Putamen (tissue), 1 donor: ENCODE results near the gene BMP8B.
A peak's percentile ranks its signal among the peaks of the same experiment; 100 is the strongest.
"Not testable (repeated sequence)": the region's sequence is repeated elsewhere in the genome, so short reads cannot be mapped to it uniquely, and the experiment has no call there.

Source experiments
- DNase-seq: peaks from one replicate; pipeline ENCODE4 v3.0.0-alpha.2; 2016; ENCODE audit warnings: low spot score

The BMP8B gene, protein sequence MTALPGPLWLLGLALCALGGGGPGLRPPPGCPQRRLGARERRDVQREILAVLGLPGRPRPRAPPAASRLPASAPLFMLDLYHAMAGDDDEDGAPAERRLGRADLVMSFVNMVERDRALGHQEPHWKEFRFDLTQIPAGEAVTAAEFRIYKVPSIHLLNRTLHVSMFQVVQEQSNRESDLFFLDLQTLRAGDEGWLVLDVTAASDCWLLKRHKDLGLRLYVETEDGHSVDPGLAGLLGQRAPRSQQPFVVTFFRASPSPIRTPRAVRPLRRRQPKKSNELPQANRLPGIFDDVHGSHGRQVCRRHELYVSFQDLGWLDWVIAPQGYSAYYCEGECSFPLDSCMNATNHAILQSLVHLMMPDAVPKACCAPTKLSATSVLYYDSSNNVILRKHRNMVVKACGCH

GRCh38 chr1:39788758-39789570 lies at the start of gene BMP8B:
TSS of gene BMP8B (minus strand) at chr1:39788865. CDS start at chr1:39788485, 380 bp downstream.
- peak; percentile 26 for DNase-seq

DNA sequence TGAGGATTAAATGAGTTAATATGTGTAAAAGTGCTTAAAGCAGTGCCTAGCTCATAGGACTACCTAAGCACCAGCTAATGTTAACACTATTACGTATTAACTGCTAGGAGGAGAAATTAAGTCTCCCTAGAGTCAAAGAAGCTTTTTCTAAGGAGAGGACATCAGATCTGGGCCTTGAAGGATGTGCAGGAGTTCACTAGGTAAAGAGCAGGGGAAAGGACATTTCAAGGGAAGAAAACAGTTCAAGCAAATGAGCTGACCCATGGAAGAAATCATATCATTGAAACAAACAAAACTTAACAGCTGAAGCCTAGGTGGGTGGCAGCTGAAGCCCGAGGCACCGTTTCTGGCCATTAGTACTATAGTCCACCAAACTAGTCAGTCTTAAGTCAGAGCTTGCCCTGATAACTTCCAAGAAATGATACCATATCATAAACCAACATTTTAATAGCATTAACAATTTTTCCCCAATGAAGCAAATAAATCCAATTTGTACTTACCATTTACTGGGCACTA lies 48.0 kb upstream of the BMP8B start:
- no peak for DNase-seq

GRCh38 chr1:39835935-39836594 lies 47.4 kb upstream of the BMP8B start:
- no peak for DNase-seq

- no peak for DNase-seq
Measured at GRCh38 chr1:39835110-39835509, 46.4 kb upstream of the BMP8B start.

GRCh38 chr1:39833621-39834385 lies 45.1 kb upstream of the BMP8B start:
- DNase-seq: no peak

- no peak for DNase-seq
Measured at GRCh38 chr1:39833121-39833520, 44.5 kb upstream of the BMP8B start.

- DNase-seq: no peak
Measured at GRCh38 chr1:39832294-39832693, 43.6 kb upstream of the BMP8B start.

DNA sequence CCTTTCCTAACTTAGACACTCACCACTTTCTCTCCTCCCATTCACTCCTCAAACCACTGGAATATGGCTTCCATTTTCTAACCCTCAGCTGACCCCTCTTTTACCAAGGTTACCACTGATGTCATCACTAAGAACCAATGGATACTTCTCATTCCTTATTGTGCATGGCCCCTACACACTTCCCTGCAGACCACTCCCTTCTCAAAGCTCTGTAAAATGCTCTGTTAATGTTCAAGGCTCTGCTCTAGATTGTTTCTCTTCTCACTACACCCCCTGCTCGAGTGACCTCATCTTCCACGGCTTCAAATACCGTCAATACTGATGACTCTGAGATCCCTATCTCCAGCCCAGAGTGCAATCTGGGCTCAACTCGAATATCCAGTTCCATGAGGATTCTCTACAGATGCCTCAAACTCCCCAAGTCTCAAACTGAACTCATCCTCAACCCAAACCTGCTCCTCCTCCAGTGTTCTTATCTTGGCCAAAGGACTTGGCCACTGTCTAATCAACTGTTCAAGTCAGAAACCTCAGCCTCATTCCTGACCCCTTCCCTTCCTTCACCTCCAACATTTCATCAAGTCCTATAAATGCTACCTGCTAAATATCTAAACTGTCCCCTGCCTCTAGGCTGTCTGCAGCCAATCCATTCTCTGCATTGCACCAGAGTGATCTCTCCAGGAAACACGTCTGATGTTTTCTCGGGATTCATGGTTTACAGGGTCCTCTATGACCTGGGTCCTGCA lies 41.3 kb upstream of the BMP8B start:
- DNase-seq: no peak

DNA sequence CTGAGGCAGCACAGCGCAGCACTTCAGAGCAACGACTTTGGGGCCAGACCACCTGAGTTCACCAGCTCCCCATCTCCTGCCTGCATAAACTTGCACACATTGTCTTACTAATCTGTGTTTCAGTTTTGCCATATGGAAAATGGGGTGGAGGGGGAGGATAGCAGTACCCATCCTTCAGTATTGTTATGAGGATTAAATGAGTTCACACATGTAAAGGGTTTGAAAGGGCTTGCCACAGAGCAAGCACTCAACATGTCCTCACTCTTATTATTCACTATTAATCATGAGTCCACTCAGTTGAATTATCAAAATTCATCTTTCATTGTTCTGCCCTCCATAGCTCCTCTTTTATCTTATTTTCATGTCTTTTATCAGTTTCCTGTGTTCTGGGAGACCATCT lies 40.1 kb upstream of the BMP8B start:
- no peak for DNase-seq

DNA sequence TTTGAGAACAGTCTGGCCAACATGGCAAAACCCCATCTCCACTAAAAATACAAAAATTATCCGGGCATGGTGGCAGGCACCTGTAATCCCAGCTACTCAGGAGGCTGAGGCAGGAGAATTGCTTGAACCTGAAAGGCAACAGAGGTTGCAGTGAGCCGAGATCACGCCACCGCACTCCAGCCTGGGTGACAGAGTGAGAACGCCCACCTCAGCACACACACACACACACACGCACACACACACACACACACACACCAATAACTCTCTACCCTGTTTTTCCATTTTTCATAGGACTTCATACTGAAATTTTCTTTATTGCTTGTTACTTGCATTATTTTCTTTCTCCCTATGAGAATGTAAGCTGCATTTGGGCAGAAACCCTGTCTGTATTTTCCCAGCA lies 39.6 kb upstream of the BMP8B start:
- DNase-seq: not testable (repeated sequence)

DNA sequence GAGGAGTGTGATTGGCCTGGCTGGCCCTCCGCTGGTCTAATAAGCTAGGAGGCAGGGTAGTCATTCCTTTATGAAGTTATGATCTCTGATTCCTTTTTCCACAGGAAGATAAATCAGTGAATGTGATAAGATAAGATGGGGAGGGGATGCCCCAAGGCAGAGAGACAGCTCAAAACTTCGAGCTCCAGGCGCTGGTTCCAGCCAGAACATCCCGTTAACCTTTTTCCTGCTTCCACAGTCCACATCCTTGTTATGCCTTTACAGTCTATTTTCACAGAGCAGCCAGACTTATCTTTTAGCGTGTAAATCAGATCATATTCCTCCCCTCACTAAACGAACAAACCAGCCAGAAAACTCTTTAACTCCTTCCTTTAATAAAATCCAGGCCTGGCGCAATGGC lies 38.5 kb upstream of the BMP8B start:
- no peak for DNase-seq

GRCh38 chr1:39826583-39826982 lies 37.9 kb upstream of the BMP8B start:
- DNase-seq: no peak

DNA sequence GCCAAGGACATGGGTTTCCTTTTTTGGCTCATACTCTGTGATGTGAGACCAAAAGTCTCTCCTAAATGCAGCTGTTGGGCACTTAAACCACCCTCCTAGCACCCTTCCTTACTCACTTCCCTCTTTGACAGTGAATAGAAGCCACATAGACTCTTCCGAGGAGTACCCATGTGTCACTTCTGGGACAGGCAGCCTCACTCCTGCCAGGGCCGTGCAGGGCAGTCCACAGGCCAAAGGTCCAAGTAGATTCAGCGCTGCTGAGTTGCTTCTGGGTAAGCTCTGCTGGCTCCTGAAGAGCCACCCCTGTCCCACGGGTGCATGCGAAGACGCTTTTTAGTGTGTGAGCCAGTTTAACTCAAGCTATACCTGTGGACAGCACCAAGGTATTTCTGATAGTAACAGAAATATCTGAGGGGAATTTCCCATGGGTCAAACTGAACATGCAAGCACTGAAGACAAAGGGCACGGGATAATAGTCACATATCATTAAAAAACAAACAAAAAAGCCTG lies 36.8 kb upstream of the BMP8B start:
- DNase-seq: no peak

DNA sequence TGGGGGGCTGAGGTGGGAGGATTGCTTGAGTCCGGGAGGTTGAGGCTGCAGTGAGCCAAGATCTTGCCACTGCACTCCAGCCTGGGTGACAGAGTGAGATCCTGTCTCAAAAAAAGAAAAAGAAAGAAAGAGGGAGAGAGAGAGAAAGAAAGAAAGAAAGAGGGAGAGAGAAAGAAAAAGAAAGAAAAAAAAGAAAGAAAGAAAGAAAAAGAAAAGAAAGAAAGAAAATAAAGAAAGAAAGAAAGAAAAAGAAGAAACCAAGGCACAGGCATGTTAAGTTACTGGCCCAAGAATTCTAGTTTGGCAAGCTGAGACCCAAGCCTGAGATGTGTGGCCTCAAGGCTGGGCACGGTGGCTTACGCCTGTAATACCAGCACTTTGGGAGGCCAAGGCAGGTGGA lies 34.8 kb upstream of the BMP8B start:
- not testable (repeated sequence) for DNase-seq

- no peak for DNase-seq
Measured at GRCh38 chr1:39822146-39822545, 33.5 kb upstream of the BMP8B start.

DNA sequence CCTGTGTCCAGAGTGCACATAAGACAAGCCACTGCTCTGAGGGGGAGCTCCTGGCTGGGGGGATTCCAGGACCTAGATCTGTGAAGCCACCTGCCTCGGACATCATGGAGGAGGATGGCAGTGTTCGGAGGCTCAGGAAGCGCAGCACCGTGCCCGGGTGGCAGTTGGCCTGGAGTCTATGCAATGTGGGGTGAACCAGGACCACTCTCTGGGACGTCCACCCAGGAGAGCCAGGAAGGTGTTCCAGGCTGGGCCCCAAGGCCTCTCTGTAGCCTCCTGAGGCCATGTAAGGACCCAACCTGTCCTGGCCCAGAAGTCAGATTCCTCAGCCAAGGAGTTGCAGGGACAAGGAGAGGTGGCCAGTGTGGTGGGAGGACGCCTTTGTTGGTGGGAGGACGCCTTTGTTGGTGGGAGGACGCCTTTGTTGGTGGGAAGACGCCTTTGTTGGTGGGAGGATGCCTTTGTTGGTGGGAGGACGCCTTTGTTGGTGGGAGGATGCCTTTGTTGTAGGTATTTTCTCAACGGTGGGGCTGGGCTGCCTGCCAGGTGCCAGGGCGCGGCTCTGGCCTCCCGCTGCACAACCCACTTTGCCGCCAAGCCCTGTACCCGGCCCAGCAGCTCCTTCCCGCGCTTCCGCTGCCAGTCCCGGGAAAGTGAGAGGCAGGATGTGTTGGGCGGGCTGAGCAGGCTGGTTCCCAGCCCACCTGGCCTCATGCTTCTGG lies 30.6 kb upstream of the BMP8B start:
- DNase-seq: no peak

- no peak for DNase-seq
Measured at GRCh38 chr1:39818482-39818881, 29.8 kb upstream of the BMP8B start.

GRCh38 chr1:39817091-39817932 lies 28.6 kb upstream of the BMP8B start:
- peak; percentile 11 for DNase-seq

- DNase-seq: peak; percentile 29
Measured at GRCh38 chr1:39816415-39817090, 27.9 kb upstream of the BMP8B start.
